HG03064 (cell line): ENCODE measurements around the gene ARL5C.

Experiments
- ATAC-seq: cut with Tn5 transposase; IDR thresholded peaks from one replicate; pipeline ENCODE4 v1.9.1; 2021; ENCODE audit warnings: low read depth; ENCODE audit not compliant: unreplicated experiment

Gene ARL5C

DNA sequence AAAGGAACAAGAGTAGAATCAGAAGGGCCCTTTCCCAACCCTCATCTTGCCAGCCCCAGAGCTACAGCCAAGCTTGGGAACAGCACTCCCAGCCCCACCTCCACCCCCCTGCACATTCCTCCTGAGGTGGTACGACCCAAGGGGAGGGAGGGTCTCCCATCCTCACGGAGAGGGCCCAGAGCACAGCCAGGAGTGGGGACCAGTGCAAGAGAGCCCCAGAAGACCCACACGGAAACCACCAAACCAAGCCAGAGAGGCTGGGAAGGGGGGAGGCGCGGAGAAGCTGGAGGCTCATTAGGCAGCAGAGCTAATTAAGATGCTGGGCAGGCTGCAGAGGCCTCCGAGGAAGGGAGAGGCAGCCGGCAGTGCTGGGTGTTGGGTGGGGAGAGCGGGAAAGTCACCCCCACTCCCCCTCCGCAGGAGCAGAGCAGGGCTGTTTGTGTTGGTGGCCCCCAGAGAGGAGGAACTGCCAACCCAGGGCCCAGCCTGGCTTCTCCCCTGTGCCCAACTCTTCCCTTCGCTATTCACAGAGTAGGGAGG lies 29.1 kb upstream of the ARL5C start:
- no peak for ATAC-seq

GRCh38 chr17:39194089-39194984 lies 28.4 kb upstream of the ARL5C start:
- no peak for ATAC-seq

DNA sequence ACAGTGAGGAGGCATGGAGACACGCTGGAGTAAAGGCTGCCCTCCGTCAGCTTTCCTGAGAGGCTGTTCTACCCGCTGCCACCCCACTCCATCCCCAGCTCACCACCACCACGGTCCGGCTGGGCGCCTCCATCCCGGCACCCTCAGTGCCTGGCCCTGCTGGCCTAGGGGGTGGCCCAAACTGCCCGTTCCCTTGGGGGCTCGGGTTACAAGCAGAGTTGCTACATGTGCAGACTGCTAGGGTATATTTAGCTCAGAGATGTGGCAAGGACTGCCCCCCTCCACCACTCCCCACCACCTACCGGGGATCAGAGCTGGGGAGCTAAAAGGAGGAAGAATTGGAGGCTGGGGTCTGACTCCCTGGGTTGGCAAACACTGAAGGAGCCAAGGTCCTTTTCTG lies 27.4 kb upstream of the ARL5C start:
- no peak for ATAC-seq

DNA sequence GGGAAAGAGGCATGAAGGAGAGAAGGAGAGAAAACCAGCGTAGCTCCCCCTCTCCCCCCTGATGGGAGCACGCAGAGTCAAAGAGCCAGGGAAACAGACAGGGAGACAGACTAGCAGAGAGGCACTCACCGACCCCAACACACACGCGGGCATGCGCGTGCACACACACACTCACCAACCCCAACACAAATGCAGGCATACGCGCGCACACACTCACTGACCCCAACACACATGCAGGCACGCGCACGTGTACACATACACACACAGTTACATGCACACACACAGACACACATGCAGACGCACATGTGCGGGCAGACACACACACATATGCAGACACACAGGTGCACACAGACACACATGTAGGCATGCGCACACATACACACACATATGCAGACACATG lies 26.9 kb upstream of the ARL5C start:
- ATAC-seq, result no peak

DNA sequence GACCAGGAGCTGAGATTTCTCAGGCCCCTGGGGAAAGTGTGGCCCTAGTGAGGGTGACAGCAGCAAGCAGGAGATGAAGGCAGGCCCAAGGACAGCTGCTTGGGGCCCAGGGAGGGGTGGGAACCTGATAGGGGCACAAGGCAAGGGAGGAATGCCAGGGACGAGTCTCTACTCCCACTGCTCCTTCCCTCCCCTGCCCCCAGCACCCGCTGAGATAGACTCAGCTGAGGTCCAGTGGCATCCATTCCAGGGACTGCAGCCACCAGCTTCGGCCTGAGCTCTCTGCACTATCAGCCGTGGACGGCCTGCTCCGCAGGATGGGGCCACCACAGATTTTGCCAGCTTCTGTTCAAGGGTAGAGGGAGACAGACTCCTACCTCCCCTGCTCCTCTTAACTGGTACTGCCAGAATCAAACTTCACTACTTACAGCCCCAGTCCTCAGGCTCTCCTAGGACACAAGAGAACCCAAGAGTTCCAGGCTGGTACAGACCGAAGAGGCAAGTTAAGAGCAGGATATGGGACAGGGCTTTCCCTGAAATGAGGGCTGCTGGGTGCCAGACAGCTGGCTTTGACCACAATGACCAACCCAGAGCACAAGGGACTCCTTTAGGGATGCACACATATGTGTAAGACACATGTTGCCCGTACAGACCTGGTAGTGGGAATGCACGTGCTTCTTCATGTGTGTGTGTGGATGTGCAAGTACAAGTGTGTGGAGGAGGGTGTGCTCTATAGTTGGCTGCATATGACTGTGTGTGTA lies 26.0 kb upstream of the ARL5C start:
- no peak for ATAC-seq

GRCh38 chr17:39187152-39187830 lies 21.3 kb upstream of the ARL5C start:
- no peak for ATAC-seq

DNA sequence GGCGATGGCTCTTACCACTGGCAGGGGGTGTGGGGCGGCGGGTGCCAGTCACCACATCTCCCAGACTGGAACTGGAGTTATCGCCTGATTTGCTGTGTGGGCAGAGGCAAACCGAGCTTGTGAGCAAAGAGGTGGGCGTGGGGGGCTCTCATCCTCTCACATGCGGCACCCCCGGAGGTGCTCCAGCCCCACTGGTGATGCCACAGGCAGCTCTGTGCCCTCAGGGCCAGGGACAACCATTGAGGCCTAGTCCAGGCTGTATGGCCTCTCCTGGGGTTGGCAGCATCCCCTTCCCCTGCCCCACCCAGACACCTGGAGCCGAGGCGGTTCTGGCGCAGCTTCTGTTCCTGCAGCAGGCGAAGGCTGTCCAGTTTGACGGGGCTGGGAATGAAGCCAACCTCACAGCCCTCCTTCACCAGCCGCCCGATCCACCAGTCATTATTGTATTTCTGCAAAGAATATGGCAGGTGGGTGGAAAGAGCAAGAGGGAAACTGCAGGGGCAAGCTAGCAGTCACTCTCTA lies 20.6 kb upstream of the ARL5C start:
- ATAC-seq, result no peak

- ATAC-seq, result no peak
Measured at GRCh38 chr17:39183720-39184119, 17.8 kb upstream of the ARL5C start.

GRCh38 chr17:39183045-39183444 lies 17.1 kb upstream of the ARL5C start:
- no peak for ATAC-seq

- ATAC-seq, result no peak
Measured at GRCh38 chr17:39181303-39181702, 15.3 kb upstream of the ARL5C start.

DNA sequence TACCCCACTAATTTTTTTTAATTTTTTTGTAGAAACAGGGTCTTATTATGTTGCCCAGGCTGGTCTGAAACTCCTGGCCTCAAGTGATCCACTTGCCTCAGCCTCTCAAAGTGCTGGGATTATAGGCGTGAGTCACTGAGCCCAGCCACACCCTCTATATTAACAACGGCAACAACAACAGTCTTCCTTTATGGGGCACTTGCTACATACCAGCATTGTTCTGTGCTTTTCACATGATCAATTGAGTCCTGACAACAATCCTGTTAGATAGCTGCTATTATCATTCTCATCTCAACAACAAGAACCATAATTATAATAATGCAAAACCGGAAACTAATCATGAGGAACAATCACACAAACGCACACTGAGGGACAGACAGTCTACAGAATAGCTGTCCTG lies 12.6 kb upstream of the ARL5C start:
- ATAC-seq, result no peak

- ATAC-seq, result no peak
Measured at GRCh38 chr17:39177256-39177655, 11.3 kb upstream of the ARL5C start.

DNA sequence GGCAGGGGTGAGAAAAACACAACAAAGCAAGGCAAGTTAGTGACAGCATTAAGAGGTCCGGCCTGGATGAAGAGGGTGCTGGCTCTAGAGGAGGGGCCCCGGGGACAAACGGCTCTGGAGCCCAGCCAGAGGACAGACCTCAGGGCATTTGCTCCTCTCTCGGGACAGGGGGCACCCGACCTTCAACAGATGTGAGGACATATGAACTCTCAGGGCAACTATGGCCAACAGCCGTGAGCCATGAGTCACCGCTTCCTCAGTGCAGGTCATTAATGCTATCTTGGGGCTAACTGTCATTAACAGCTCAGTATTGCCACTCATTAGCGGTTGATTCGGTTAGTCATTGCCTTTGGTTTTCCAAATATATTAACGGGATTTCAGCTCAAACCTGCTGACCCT lies 9.7 kb upstream of the ARL5C start:
- ATAC-seq, result no peak

- no peak for ATAC-seq
Measured at GRCh38 chr17:39174920-39175694, 9.1 kb upstream of the ARL5C start.

DNA sequence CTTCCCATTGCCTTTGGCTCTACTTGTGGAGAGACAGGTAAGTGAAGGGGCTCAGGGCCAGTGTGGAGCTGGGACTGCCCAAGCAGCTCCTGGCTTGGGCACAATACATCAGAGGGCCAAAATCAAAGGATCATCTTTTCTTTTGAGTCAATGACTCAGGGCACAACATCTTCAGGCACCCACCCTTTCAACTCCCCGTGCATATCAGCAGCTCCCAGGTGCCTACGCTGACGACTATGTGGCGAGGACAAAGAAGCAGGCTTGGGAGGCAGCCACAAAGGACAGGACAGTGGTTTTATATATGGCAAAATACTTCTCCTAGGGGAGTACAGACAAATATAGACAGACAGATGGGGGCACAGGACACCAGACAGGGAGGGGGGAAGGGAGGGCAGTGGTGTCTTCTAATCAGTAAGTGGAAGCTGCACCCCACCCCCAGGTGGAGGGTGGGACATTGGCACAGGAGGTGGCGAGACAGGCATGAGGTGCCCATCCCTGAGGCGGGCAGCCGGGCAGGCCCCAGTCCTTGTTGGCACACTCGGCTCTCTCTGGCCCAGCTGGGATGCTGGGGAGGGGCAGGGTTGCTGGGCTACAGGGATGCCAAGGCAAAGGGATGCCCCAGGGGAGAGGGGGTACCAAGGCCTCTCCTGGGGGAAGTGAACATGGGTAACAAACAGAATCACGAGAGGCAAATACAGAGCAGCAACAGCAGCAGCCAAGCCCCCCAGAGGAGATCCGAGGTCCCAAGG lies 7.7 kb upstream of the ARL5C start:
- ATAC-seq, result no peak

DNA sequence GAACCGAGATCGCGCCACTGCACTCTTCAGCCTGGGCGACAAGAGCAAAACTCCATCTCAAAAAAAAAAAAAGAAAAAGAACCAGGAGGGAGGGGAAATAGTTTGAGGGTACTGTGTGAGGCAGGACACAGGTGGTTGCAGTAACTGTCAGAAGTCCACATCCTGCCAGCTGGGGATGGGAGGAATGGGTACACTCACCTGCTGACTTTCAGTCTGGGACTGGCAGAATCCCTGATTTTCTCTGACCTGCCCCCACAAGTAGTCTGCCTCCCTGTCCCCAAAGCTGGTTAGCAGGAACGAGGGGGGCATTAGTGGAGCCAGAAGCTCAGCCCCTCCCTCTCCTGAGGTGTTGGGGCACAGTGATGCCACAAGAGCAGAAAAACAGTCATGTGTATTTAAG lies 7.1 kb upstream of the ARL5C start:
- ATAC-seq, result no peak

- no peak for ATAC-seq
Measured at GRCh38 chr17:39171933-39172332, 6.0 kb upstream of the ARL5C start.

DNA sequence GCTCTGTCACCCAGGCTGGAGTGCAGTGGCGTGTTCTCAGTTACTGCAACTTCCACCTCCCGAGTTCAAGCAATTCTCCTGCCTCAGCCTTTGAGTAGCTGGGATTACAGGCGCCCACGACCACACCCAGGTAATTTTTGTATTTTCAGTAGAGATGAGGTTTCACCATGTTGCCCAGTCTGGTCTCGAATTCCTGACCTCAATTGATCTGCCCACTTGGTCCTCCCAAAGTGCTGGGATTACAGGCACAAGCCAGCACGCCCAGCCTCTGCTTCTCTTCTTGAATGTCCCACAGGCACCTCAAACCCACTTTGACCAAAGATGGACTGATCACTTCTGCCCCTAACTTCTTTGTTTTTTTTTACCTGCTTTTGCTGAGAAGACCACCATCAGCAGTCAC lies 4.6 kb upstream of the ARL5C start:
- ATAC-seq, result no peak

DNA sequence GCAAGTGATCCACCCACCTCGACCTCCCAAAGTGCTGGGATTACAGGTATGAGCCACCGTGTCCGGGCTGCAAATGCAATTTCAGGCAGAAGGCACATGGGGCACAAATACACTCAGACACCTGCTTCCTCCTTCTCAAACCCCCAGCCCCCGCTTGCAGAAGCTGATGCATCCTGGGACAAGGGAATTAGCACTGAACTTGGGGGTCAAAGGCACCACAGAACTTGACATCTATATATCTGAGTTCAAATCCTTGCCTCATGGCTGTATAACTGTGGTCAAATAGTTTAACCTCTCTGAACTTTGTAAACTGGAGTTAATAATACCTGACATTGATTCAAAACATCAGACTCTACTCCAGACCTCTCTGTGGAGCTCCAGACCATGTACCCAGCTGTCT lies 4.1 kb upstream of the ARL5C start:
- ATAC-seq, result no peak
